Breast epithelium (tissue), 3 donors: ENCODE data around the gene ITPKB.

Source experiments
- CTCF ChIP-seq, 3 donors: fragments of 450-650 bp; IDR thresholded peaks; one replicate each; pipeline ENCODE4 v1.5.1; 2016 to 2017; ENCODE audit warnings: antibody characterized with exemption in 3 of 3, mild to moderate bottlenecking in 3 of 3, moderate library complexity in 3 of 3
- POLR2A ChIP-seq: fragments of 450-650 bp; IDR thresholded peaks from one replicate; pipeline ENCODE4 v1.6.1; 2016; ENCODE audit warnings: antibody characterized with exemption, mild to moderate bottlenecking, moderate library complexity

GRCh38 chr1:226589008-226589733 lies 149.9 kb downstream of the ITPKB start:
- TF ChIP-seq CTCF (IDR thresholded peaks at IDR 0.05) (no peak), POLR2A (no peak)
